ENCODE measurements around the gene HLA-A.

- TF ChIP-seq CTCF (IDR thresholded peaks at IDR 0.05) (no peak), POLR2A (IDR thresholded peaks at IDR 0.05) (no peak)
Observed at GRCh38 chr6:29955783-29956182, 13.5 kb downstream of the HLA-A start.

Data from lower leg skin (tissue), 3 donors.